Activated T-helper 17 cell treated with anti-CD3 and anti-CD28 coated beads, Interleukin-2, amount 50 U/mL, for 72 hours (primary cell): ENCODE results near the gene SERINC2. TPM values are rescaled to one million over a fixed set of nuclear protein-coding genes. Genes with fewer than 3 reads are reported as not detected.

ENCODE experiments used
- ATAC-seq: fragments of 150-1000 bp; cut with Tn5 transposase; replicated peaks from 2 replicates; pipeline ENCODE4 v1.10.0; 2021; ENCODE audit warnings: mild to moderate bottlenecking, moderate library complexity
- H3K27ac Mint-ChIP-seq: one replicate; pipeline ENCODE4 v1.8.0; 2022; ENCODE audit warnings: mixed read lengths
- H3K27me3 Mint-ChIP-seq: one replicate; pipeline ENCODE4 v1.8.0; 2022; ENCODE audit warnings: mixed read lengths
- H3K36me3 Mint-ChIP-seq: one replicate; pipeline ENCODE4 v1.8.0; 2022; ENCODE audit warnings: low read depth, mild to moderate bottlenecking, mixed read lengths
- H3K4me1 Mint-ChIP-seq: one replicate; pipeline ENCODE4 v1.8.0; 2022; ENCODE audit warnings: mixed read lengths
- H3K4me3 Mint-ChIP-seq: one replicate; pipeline ENCODE4 v1.8.0; 2022; ENCODE audit warnings: mild to moderate bottlenecking, mixed read lengths
- H3K9me3 Mint-ChIP-seq: one replicate; pipeline ENCODE4 v1.8.0; 2022; ENCODE audit warnings: mixed read lengths
- total RNA-seq, 2 donors: library from RNA; stranded (reverse); gene quantifications; one replicate each; pipeline ENCODE4 v1.2.3, GENCODE V29; 2022

The SERINC2 gene
- total RNA-seq, 2 donors from 2014 or later = 0.13 TPM; not detected in 1

DNA sequence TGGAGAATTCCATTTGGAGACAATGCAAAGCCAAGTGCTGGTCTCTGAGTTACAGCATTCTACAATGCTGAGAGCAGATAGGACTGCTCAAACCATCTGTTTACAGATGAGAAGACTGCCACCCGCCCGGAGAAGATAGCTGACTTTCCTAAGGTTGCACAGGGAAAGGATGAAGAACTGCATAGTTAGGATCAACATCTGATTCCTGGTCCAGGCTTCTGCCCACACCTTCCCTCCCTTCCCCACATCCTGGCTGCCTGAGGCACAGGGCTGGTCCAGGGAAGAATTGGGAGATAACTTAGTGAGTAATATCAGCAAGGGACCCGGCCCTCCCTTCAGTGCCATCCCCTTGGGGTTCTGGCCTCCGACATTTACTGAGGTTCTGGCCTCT, 2.0 kb downstream of the SERINC2 start:
- Mint-ChIP-seq H3K27ac (no peak overlapping the region), H3K4me3 (no peak overlapping the region), H3K4me1 (peaks cover 5% of the 10 kb centered on the region), H3K27me3 (peaks cover 54% of the 10 kb centered on the region), H3K36me3 (no peaks in the 10 kb centered on the region), H3K9me3 (no peaks in the 10 kb centered on the region)
- no peak for ATAC-seq

DNA sequence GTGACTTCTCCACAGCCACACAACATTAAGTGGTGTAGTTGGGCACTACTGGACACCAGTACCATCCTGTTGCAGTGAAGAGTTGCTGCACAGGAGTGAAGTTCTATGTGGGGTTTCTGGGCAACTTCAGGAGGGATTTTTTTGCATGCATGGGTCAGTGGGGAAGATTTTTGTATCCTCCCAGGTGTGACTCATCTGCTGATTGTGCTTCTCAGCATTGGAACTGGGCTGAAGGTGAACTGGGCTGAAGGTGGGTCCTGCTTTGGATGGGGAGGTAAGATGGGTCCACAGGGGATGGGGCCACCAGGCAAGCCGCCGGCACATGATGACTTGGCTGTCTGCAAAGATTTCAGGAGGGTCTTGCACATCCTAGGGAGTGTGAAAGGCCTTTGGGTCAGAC, 2.6 kb downstream of the SERINC2 start:
- ATAC-seq = no peak
- peaks cover 5% of the 10 kb centered on the region for H3K4me1 Mint-ChIP-seq
- no peak overlapping the region for H3K27ac Mint-ChIP-seq
- no peak overlapping the region for H3K4me3 Mint-ChIP-seq
- peaks cover 52% of the 10 kb centered on the region for H3K27me3 Mint-ChIP-seq
- H3K9me3 Mint-ChIP-seq = no peaks in the 10 kb centered on the region
- H3K36me3 Mint-ChIP-seq = no peaks in the 10 kb centered on the region

DNA sequence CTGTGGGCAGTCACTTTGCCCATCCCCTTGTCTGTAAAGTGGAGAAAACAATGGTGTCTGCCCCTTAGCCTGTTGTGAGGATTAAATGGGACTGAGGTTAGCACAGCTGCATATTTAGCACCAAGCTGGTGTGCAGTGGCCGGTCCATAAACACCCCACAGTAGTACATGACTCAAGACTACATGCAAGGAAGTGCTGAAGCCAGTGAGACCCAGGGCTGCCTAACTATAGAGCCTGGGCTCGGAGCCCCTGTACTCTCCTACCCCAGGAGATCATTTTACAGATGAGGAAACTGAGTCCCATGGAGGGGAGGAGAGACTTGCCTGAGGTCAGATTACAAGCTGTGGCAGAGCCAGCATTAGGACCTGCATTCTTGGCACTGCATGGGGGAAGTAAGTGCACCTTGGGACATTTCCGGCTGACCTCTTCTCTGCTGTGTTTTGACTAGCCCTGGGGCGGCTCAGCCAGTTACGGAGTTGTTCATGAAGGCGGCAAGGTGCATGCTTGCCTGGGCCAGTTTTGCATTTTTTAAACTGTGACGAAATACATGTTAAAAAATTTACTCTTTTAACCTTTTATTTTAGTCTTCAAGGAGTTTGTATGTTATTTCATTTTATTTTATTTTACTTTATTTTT, 3.2 kb downstream of the SERINC2 start:
- Mint-ChIP-seq H3K27me3 (peaks cover 46% of the 10 kb centered on the region), H3K27ac (no peak overlapping the region), H3K4me1 (peaks cover 5% of the 10 kb centered on the region), H3K4me3 (no peak overlapping the region), H3K36me3 (no peaks in the 10 kb centered on the region), H3K9me3 (no peaks in the 10 kb centered on the region)
- no peak for ATAC-seq

DNA sequence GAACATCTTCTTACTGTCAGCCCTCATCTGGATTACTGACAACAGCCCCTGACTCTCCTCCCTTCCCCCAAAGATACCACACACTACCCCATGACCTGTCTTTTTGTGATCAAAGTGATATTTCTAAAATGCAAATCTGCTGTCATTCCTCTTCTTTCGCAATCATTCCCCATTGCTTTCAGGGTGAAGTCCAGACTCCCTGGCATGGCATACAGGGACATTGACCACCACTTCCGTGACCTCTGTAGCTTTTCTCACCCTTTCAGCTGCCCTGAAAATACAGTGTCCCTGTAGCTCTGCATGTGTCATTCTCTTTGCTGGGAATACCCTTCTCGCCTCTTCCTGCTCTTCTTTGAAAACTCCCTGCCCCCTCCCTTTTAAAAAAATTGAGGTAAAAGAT, 4.1 kb downstream of the SERINC2 start:
- no peaks in the 10 kb centered on the region for H3K9me3 Mint-ChIP-seq
- no peaks in the 10 kb centered on the region for H3K36me3 Mint-ChIP-seq
- ATAC-seq = no peak
- no peak overlapping the region for H3K27ac Mint-ChIP-seq
- peaks cover 40% of the 10 kb centered on the region for H3K27me3 Mint-ChIP-seq
- H3K4me1 Mint-ChIP-seq = peaks cover 5% of the 10 kb centered on the region
- H3K4me3 Mint-ChIP-seq = no peak overlapping the region

DNA sequence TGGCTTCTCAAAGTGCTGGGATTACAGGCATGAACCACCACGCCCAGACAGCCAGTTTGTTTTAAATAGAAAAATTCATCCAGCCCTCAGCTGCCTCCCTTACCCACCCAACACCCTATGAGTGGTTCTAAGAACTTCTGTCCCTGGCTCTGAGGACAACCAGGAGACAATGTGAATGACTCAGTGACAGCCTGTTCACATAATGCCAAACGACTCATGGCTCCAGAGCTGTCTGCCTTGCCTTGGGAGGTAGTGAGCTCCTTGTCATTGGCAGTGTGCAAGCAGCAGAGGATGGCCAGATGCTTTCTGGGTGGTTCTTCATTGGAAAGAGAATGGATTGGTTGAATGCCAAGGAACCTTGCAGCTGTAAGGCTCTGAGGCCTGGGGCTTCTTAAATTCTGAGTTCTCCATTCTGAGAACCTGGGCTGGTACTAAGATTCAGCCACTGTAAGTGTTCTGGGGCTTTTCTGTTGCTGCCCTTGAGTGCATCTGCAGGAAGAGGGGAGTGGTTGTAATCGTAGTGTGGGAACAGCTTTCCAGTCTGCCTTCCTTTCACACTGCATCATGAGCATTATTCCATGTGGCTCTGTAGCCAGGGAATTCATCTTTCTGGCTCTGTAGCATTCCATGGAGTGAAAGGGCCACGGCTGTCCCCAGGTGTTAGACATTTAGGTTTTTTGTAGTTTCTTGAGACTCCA, 5.8 kb downstream of the SERINC2 start:
- peaks cover 10% of the 10 kb centered on the region for H3K4me1 Mint-ChIP-seq
- no peak overlapping the region for H3K27ac Mint-ChIP-seq
- H3K27me3 Mint-ChIP-seq = peaks cover 45% of the 10 kb centered on the region
- no peak for ATAC-seq
- no peaks in the 10 kb centered on the region for H3K36me3 Mint-ChIP-seq
- H3K9me3 Mint-ChIP-seq = no peaks in the 10 kb centered on the region
- H3K4me3 Mint-ChIP-seq = no peak overlapping the region

DNA sequence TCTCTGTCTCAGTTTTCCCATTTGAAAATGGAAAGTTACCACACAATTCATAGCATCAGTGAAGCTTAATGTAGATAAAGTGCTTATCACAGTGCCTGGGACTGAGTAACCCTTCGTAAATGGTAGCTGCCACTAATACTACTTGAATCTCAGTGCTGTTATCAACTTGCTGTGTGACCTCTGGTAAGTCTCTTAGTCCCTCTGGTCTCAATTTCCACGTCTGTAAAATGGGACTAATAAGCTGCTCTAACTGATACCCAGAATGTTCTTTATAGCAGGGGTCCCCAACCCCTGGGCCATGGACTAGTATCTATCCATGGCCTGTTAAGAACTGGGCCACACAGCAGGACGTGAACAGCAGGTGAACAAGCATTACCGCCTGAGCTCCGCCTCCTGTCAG, 7.7 kb downstream of the SERINC2 start:
- H3K9me3 Mint-ChIP-seq = no peaks in the 10 kb centered on the region
- H3K27me3 Mint-ChIP-seq = peaks cover 31% of the 10 kb centered on the region
- ATAC-seq = no peak
- peaks cover 8% of the 10 kb centered on the region for H3K4me1 Mint-ChIP-seq
- no peaks in the 10 kb centered on the region for H3K36me3 Mint-ChIP-seq
- no peak overlapping the region for H3K27ac Mint-ChIP-seq
- H3K4me3 Mint-ChIP-seq = no peak overlapping the region

DNA sequence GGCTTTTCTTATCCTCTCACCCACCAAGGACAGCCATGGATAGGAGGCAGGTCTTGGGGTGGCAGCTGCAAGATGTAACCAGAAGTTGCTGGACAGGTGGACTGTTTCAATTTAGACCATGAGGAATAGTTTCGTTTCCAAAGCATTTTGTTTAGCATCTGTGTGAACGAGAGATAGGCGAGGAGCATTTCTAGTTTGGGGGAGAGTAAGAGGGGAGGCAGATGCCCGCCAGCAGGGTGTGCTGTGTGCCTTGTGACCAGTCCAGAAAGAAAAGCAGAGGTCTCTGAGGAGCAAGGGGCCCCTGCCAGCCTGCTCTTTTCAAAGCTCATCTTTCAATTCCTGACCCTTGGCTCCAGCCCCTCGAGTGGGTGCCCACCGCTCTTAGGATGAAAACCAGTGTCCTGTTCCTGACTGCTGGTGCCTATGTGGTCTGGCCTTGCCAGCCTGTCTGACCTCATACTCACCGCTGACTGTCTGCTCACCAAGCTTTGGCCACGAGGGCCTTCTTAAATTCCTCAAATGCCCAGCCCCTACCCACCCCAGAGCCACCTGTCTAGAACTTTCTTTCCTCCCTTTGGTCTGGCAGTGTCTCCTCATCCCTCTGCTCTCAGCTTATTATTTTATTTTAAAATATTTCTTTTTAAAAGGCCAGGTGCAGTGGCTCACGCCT, 8.5 kb downstream of the SERINC2 start:
- no peak for ATAC-seq
- Mint-ChIP-seq H3K9me3 (no peaks in the 10 kb centered on the region), H3K27ac (no peak overlapping the region), H3K27me3 (peaks cover 26% of the 10 kb centered on the region), H3K4me3 (no peak overlapping the region), H3K36me3 (no peaks in the 10 kb centered on the region), H3K4me1 (peaks cover 8% of the 10 kb centered on the region)

DNA sequence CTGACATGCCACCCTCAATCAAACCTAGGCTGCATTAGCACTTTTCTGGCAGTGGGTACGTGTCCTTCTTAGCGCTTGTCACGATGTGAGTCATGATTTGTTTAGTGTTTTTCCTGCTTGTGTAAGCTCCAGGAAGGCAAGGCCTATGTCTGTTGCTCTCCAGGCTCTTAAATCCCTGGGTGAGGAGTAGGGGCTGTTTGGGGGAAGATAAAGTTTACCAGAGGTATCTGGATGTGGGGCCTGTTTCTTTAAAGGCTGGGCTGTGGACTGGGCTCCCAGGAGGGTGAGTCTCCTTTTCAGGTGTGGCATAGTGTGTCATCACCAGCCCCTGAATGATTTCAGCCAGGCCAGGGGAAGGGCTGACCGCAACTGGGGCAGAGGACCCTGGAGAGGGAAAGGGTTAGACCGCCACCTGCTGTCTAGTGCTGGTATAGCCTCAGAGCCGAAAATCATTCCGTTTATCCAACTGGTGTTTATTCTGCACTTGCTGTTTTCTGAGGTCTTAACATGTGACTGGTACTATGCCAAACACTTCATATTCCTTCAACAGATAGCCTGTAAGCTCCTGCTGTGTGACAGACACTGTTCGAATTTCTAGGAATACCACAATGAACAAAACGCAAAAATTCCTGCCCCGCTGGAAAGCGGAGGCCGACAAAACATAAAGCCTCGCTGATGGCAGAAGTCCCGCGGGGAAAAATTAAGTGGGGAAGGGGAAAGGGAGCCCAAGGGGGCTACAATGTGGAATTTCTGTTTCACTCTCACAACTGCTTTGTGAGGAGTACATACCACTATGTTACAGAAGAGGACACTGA, 9.7 kb downstream of the SERINC2 start:
- Mint-ChIP-seq H3K27ac (peak overlapping the region; percentile 68), H3K27me3 (peaks cover 18% of the 10 kb centered on the region), H3K4me3 (no peak overlapping the region), H3K4me1 (peaks cover 8% of the 10 kb centered on the region), H3K36me3 (no peaks in the 10 kb centered on the region), H3K9me3 (no peaks in the 10 kb centered on the region)
- ATAC-seq = peak; percentile 99

DNA sequence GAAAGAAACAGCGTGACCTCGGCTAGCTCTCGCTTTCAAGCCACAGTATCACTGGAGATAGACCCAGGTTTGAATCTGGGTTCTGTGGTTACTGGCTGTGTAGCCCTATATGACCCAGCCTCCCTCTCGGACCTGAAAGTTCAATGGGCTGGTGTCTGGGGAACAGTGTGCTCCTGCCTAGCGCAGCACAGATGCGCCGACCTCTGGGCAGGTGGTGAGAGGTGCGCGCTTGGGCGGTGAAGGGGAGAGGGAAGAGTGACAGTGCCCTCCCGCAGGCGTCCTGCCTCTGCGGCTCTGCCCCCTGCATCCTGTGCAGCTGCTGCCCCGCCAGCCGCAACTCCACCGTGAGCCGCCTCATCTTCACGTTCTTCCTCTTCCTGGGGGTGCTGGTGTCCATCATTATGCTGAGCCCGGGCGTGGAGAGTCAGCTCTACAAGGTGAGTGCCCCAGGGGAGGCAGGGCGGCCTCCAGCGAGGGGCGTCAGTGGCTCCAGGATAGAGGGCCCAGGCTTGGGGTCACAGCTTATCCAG, 10.5 kb downstream of the SERINC2 start:
- Mint-ChIP-seq H3K4me3 (no peak overlapping the region), H3K27me3 (peaks cover 18% of the 10 kb centered on the region)
- ATAC-seq = no peak

DNA sequence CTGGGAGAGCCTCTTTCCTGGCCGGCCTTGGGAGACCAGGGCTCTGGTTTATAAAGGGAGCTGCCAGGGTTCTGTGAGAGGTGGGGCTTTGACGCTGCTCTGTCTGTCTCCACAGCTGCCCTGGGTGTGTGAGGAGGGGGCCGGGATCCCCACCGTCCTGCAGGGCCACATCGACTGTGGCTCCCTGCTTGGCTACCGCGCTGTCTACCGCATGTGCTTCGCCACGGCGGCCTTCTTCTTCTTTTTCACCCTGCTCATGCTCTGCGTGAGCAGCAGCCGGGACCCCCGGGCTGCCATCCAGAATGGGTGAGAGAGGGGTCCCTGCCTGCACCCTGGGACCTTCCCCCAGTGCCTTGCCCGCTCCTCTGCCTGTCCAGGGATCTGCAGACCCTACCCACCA, 11.6 kb downstream of the SERINC2 start:
- H3K27ac Mint-ChIP-seq = no peak overlapping the region
- no peak overlapping the region for H3K4me3 Mint-ChIP-seq
- H3K36me3 Mint-ChIP-seq = no peaks in the 10 kb centered on the region
- H3K27me3 Mint-ChIP-seq = peaks cover 18% of the 10 kb centered on the region
- H3K4me1 Mint-ChIP-seq = peaks cover 8% of the 10 kb centered on the region
- no peaks in the 10 kb centered on the region for H3K9me3 Mint-ChIP-seq
- ATAC-seq = no peak

More for the DNA sequence above, 10.5 kb downstream of the SERINC2 start:
- Mint-ChIP-seq H3K9me3 (no peaks in the 10 kb centered on the region), H3K36me3 (no peaks in the 10 kb centered on the region), H3K27ac (no peak overlapping the region), H3K4me1 (peaks cover 8% of the 10 kb centered on the region)

DNA sequence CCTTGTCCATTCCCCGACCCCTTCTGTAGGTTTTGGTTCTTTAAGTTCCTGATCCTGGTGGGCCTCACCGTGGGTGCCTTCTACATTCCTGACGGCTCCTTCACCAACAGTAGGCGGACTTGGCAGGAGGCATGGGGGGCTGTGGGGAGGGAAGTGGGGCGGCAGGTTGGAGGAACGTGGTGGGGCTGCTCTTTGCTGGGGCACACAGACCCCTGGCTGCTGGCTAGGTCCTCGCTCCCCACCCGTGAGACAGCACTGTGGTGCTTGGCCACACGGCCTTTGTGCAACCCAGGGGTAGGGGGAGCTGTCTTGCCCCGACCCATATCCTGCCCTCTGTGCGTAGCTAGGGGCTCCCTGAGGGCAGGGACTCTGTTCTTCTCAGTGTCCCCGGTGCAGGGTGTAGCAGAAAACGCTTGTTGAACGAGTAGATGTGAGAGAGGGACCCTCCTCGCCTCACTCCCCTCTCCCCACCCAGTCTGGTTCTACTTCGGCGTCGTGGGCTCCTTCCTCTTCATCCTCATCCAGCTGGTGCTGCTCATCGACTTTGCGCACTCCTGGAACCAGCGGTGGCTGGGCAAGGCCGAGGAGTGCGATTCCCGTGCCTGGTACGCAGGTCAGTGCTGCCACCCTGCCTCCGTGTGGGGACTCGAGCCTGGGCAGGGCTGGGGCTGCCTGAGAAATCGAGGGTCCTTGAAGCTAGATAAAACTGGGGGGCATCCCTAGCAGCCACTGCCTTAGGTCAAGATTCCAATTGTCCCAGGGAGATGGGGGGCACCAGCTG, 12.5 kb downstream of the SERINC2 start:
- Mint-ChIP-seq H3K4me3 (no peak overlapping the region), H3K9me3 (no peaks in the 10 kb centered on the region), H3K36me3 (no peaks in the 10 kb centered on the region), H3K27ac (no peak overlapping the region), H3K27me3 (peaks cover 18% of the 10 kb centered on the region), H3K4me1 (peaks cover 8% of the 10 kb centered on the region)
- no peak for ATAC-seq

DNA sequence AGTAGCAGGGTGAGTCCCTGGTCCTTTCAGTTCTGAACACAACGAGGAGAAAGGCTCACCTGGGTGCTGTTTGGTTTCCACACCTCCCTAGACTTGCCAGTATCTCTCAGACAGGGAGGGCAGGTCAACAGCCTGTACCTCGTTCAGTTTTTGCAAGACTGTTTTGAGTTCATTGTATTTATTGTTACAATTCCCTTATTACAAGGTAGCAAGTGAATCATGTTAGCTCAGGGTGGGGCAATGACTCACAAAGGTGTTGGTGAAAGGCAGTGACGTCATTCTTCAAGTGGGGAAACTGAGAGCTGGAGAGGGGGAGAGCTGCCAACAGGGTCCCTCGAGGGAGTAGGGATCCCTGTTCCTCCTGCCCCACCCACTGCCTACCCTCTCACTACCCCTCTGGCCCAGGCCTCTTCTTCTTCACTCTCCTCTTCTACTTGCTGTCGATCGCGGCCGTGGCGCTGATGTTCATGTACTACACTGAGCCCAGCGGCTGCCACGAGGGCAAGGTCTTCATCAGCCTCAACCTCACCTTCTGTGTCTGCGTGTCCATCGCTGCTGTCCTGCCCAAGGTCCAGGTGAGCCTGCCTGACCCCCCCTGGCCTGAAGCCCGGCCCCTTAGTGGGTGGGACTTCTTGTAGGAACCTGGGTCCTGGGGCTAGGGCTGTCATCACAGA, 13.4 kb downstream of the SERINC2 start:
- Mint-ChIP-seq H3K27me3 (peaks cover 18% of the 10 kb centered on the region), H3K4me1 (peaks cover 8% of the 10 kb centered on the region), H3K9me3 (no peaks in the 10 kb centered on the region), H3K36me3 (no peaks in the 10 kb centered on the region), H3K4me3 (no peak overlapping the region), H3K27ac (no peak overlapping the region)
- no peak for ATAC-seq

DNA sequence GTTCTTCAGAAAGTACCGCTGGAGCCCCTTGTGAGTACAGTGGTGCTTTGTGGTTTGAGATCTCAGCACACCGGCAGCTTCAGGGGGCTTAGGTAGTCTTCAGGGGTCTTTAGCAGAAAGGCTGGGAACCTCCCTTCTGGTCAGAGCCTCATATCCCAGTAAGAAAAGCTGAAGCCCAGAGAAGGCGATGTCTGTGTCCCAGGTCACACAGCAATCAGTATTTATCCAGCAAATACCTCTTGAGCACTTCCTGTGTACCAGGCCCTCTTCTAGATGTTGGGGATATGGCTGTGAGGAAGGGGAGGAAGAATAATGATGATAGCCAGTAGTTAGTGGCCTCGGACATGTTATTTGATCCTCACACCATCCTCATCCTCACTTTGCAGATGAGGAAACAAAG, 14.3 kb downstream of the SERINC2 start:
- no peaks in the 10 kb centered on the region for H3K36me3 Mint-ChIP-seq
- H3K4me3 Mint-ChIP-seq = no peak overlapping the region
- H3K27me3 Mint-ChIP-seq = peaks cover 18% of the 10 kb centered on the region
- H3K4me1 Mint-ChIP-seq = peaks cover 7% of the 10 kb centered on the region
- no peaks in the 10 kb centered on the region for H3K9me3 Mint-ChIP-seq
- no peak overlapping the region for H3K27ac Mint-ChIP-seq
- ATAC-seq = no peak
